HepG2 (cell line): ENCODE measurements around the gene ABCG4. TPM values are rescaled to one million over a fixed set of nuclear protein-coding genes. Genes with fewer than 3 reads are reported as not detected.
"Not testable (repeated sequence)": the region's sequence is repeated elsewhere in the genome, so short reads cannot be mapped to it uniquely, and the experiment has no call there.

Experiments used
- ATAC-seq: fragments of 200-7000 bp; cut with Tn5 transposase; 3 replicates; pipeline ENCODE4 v1.9.1; 2020; ENCODE audit warnings: mild to moderate bottlenecking, moderate library complexity
- BruUV-seq: library from RNA; stranded (reverse); fragments of 400-500 nt; replicated peaks from 2 replicates; lab custom pipeline; 2021; lab: Mats Ljungman, UMichigan
- CTCF ChIA-PET: fragments of 300-600 bp; formaldehyde crosslinking; extraction: SDS; loops from one replicate; lab custom pipeline; 2021; ENCODE audit warnings: low total read pairs, inconsistent platforms, low intra/inter-chr PET ratio; lab: Yijun Ruan, JAX
- POLR2A ChIA-PET: fragments of 350-600 bp; sonication (Branson Sonifier 250); formaldehyde crosslinking; loops from one replicate; lab custom pipeline; 2020; ENCODE audit warnings: antibody characterized with exemption, inconsistent platforms; lab: Yijun Ruan, JAX
- DNase-seq: peaks from one replicate; pipeline ENCODE4 v3.0.0-alpha.2; 2015; ENCODE audit warnings: low spot score
- FAIRE-seq: peaks from 3 replicates; lab custom pipeline; 2011; peaks lifted over from hg19 to GRCh38; lab: Jason Lieb, UNC
- H2AFZ ChIP-seq: one replicate; pipeline ENCODE4 v1.6.1; 2011; ENCODE audit warnings: low read length, inconsistent platforms
- H3K27ac ChIP-seq: fragments of 300-600 bp; 3 replicates; pipeline ENCODE4 v1.8.0; 2011; ENCODE audit warnings: mixed run types, mild to moderate bottlenecking, mixed read lengths, low read length, inconsistent platforms; ENCODE audit not compliant: insufficient read depth; ENCODE audit errors: extremely low read length
- H3K27me3 ChIP-seq, 2 experiments: fragments of 200-600 bp in 1 of 2; 2 replicates in 1 of 2; 3 replicates in 1 of 2; pipeline versions ENCODE4 v1.6.0 to v1.8.0; 2011; ENCODE audit warnings: low read length in 2 of 2, mild to moderate bottlenecking in 2 of 2, moderate library complexity in 2 of 2, inconsistent platforms in 1 of 2; ENCODE audit not compliant: insufficient read depth in 2 of 2, control insufficient read depth in 1 of 2
- H3K36me3 ChIP-seq, 2 experiments: fragments of 200-600 bp in 1 of 2; replicated peaks in 1 of 2; 2 replicates in 1 of 2; 3 replicates in 1 of 2; pipeline versions ENCODE4 v1.5.1 to v1.8.0; 2011; ENCODE audit warnings: low read length in 2 of 2, inconsistent platforms in 1 of 2; ENCODE audit not compliant: insufficient read depth in 2 of 2, control insufficient read depth in 1 of 2
- H3K4me1 ChIP-seq: 2 replicates; pipeline ENCODE4 v1.5.1; 2012; ENCODE audit warnings: low read length, inconsistent platforms; ENCODE audit not compliant: insufficient read depth
- H3K4me2 ChIP-seq: 2 replicates; pipeline ENCODE4 v1.6.0; 2011; ENCODE audit warnings: low read depth, low read length, inconsistent platforms
- H3K4me3 ChIP-seq, 3 experiments: fragments of 200-600 bp in 1 of 3; sonication (generic), shearing (Covaris generic) in 1 of 3; replicated peaks in 1 of 3; 2 replicates each; pipeline ENCODE4 v1.5.1; 2011 to 2016; ENCODE audit warnings: low read length in 3 of 3, inconsistent platforms in 2 of 3, low read depth in 2 of 3, mild to moderate bottlenecking in 2 of 3, control low read depth in 1 of 3, mixed read lengths in 1 of 3; ENCODE audit not compliant: insufficient read depth in 1 of 3
- H3K79me2 ChIP-seq: one replicate; pipeline ENCODE4 v1.6.1; 2011; ENCODE audit warnings: low read length, inconsistent platforms; ENCODE audit not compliant: insufficient read depth
- H3K9ac ChIP-seq: 2 replicates; pipeline ENCODE4 v1.6.0; 2011; ENCODE audit warnings: mild to moderate bottlenecking, low read depth, low read length, inconsistent platforms; ENCODE audit not compliant: insufficient read depth
- H3K9me3 ChIP-seq: 2 replicates; pipeline ENCODE4 v1.5.1; 2012; ENCODE audit warnings: mild to moderate bottlenecking, low read length
- H4K20me1 ChIP-seq: 2 replicates; pipeline ENCODE4 v1.6.0; 2011; ENCODE audit warnings: inconsistent platforms, mild to moderate bottlenecking, low read length, moderate library complexity; ENCODE audit not compliant: insufficient read depth
- EP300 ChIP-seq, 3 experiments: sonication (generic) in 1 of 3; formaldehyde crosslinking in 1 of 3; IDR thresholded peaks; 2 replicates each; pipeline versions ENCODE4 v1.5.1 to v1.6.1; 2011 to 2020; ENCODE audit warnings: low read depth in 2 of 3, low read length in 2 of 3, borderline replicate concordance in 1 of 3, improper control_type of control experiment in 1 of 3, mild to moderate bottlenecking in 1 of 3, missing genetic modification reagents in 1 of 3, moderate library complexity in 1 of 3
- FOSL1 ChIP-seq: sonication (generic); formaldehyde crosslinking; IDR thresholded peaks from 2 replicates; pipeline ENCODE4 v1.9.0; 2021; ENCODE audit warnings: missing genetic modification reagents, borderline replicate concordance
- FOXA3 ChIP-seq: IDR thresholded peaks from 2 replicates; pipeline ENCODE4 v1.6.1; 2016; ENCODE audit warnings: missing genetic modification reagents, missing compliant biosample characterization
- FOXP1 ChIP-seq, 2 experiments: fragments of 450-650 bp in 1 of 2; IDR thresholded peaks; 2 replicates each; pipeline ENCODE4 v1.6.1; 2017 to 2018; ENCODE audit warnings: antibody characterized with exemption in 1 of 2
- GATAD2A ChIP-seq: IDR thresholded peaks from 2 replicates; pipeline ENCODE4 v1.6.1; 2016
- HDAC2 ChIP-seq: sonication (generic); formaldehyde crosslinking; IDR thresholded peaks from 2 replicates; pipeline ENCODE4 v1.4.0; 2020; ENCODE audit warnings: missing genetic modification reagents
- HMG20A ChIP-seq: IDR thresholded peaks from 2 replicates; pipeline ENCODE4 v1.6.1; 2016; ENCODE audit warnings: borderline replicate concordance
- JUN ChIP-seq: sonication (generic); formaldehyde crosslinking; IDR thresholded peaks from 2 replicates; pipeline ENCODE4 v1.4.0; 2020; ENCODE audit warnings: mild to moderate bottlenecking, missing genetic modification reagents
- KDM2A ChIP-seq: sonication (generic); formaldehyde crosslinking; IDR thresholded peaks from 2 replicates; pipeline ENCODE4 v1.4.0; 2020; ENCODE audit warnings: low read depth, missing genetic modification reagents, borderline replicate concordance
- MAFF ChIP-seq: IDR thresholded peaks from 2 replicates; pipeline ENCODE4 v1.6.1; 2011; ENCODE audit warnings: low read depth, low read length, improper control_type of control experiment
- MIER3 ChIP-seq: IDR thresholded peaks from 2 replicates; pipeline ENCODE4 v1.6.1; 2016; ENCODE audit warnings: missing compliant biosample characterization, borderline replicate concordance
- NFE2L2 ChIP-seq: fragments of 150-350 bp; IDR thresholded peaks from 2 replicates; pipeline ENCODE4 v1.6.1; 2014; ENCODE audit warnings: low read length
- PHF21A ChIP-seq: sonication (generic); formaldehyde crosslinking; IDR thresholded peaks from 2 replicates; pipeline ENCODE4 v1.5.0; 2020; ENCODE audit warnings: mild to moderate bottlenecking, missing genetic modification reagents
- RARA ChIP-seq: IDR thresholded peaks from 2 replicates; pipeline ENCODE4 v1.6.1; 2016; ENCODE audit warnings: missing genetic modification reagents, missing compliant biosample characterization
- RXRA ChIP-seq: sonication (generic); formaldehyde crosslinking; IDR thresholded peaks from 2 replicates; pipeline ENCODE4 v1.5.1; 2020; ENCODE audit warnings: missing genetic modification reagents
- RXRB ChIP-seq: IDR thresholded peaks from 2 replicates; pipeline ENCODE4 v1.6.1; 2016; ENCODE audit warnings: borderline replicate concordance, missing genetic modification reagents, missing compliant biosample characterization
- SAP130 ChIP-seq: IDR thresholded peaks from 2 replicates; pipeline ENCODE4 v1.6.1; 2016; ENCODE audit warnings: low read depth
- SOX13 ChIP-seq, 3 experiments: fragments of 450-650 bp in 1 of 3; sonication (generic) in 1 of 3; formaldehyde crosslinking in 1 of 3; IDR thresholded peaks in 2 of 3; conservative IDR thresholded peaks in 1 of 3; 2 replicates each; pipeline versions ENCODE4 v1.5.0 to v1.6.1; 2016 to 2020; ENCODE audit warnings: antibody characterized with exemption in 1 of 3, mild to moderate bottlenecking in 1 of 3, missing compliant biosample characterization in 1 of 3, missing genetic modification reagents in 1 of 3, moderate library complexity in 1 of 3
- SOX5 ChIP-seq: IDR thresholded peaks from 2 replicates; pipeline ENCODE4 v1.6.1; 2016; ENCODE audit warnings: borderline replicate concordance
- ZKSCAN1 ChIP-seq: fragments of 150-350 bp; IDR thresholded peaks from 2 replicates; pipeline ENCODE4 v1.6.1; 2014; ENCODE audit warnings: low read length
- ZKSCAN8 ChIP-seq: IDR thresholded peaks from 2 replicates; pipeline ENCODE4 v1.6.1; 2016; ENCODE audit warnings: borderline replicate concordance, missing genetic modification reagents, missing compliant biosample characterization
- ZMYM2 ChIP-seq: sonication (generic); formaldehyde crosslinking; IDR thresholded peaks from 2 replicates; pipeline ENCODE4 v1.8.0; 2022; ENCODE audit warnings: mild to moderate bottlenecking, missing genetic modification reagents
- ZNF205 ChIP-seq: IDR thresholded peaks from 2 replicates; pipeline ENCODE4 v1.6.1; 2018; ENCODE audit warnings: missing biosample characterization, missing genetic modification reagents
- ZNF792 ChIP-seq: IDR thresholded peaks from 2 replicates; pipeline ENCODE4 v1.6.1; 2016
- ZSCAN9 ChIP-seq: IDR thresholded peaks from 2 replicates; pipeline ENCODE4 v1.6.1; 2016; ENCODE audit warnings: borderline replicate concordance
- WGBS: methylation state at CpG from one replicate; pipeline ENCODE4 v1.1.6; 2017; ENCODE audit warnings: low lambda C conversion rate; 5-methylcytosine and 5-hydroxymethylcytosine counted together
- in situ Hi-C: cut with HindIII; loops from 2 replicates; pipeline ENCODE4 v1.10.0; 2017; ENCODE audit warnings: low pct_unique_long_range_greater_than_20kb; ENCODE audit not compliant: extremely low pct_ligation_motif_present
- intact Hi-C: fragments of 100-400 bp; cut with micrococcal nuclease; formaldehyde crosslinking; loops from one replicate; pipeline ENCODE4 v1.10.0; 2022; ENCODE audit not compliant: unreplicated experiment
- polyA plus RNA-seq, 8 experiments: library from polyadenylated mRNA; depleted of rRNA in 3 of 8; stranded (reverse) in 7 of 8; unstranded in 1 of 8; fragments of >200 nt; fragmentation: Illumina TruSeq in 4 of 8; extraction: Trizol in 4 of 8; gene quantifications; 2 replicates each; pipeline versions ENCODE4 v1.2.1 to v1.2.3, GENCODE V29; 2011 to 2016; ENCODE audit warnings: low read depth in 4 of 8, missing spikeins in 1 of 8, mixed read lengths in 1 of 8; ENCODE audit not compliant: insufficient read depth in 1 of 8
- total RNA-seq, 5 experiments: library from RNA; depleted of rRNA; stranded (reverse); fragments of >200 nt; fragmentation: Illumina TruSeq; extraction: Trizol; gene quantifications; 2 replicates each; pipeline ENCODE4 v1.2.3, GENCODE V29; 2016; ENCODE audit warnings: low read depth in 1 of 5
- TF ChIP-seq, protein P1 (sequence below): sonication (generic); formaldehyde crosslinking; IDR thresholded peaks from 2 replicates; pipeline ENCODE4 v1.8.0; 2022; ENCODE audit warnings: mild to moderate bottlenecking, missing genetic modification reagents; ENCODE audit not compliant: insufficient replicate concordance

ABCG4 gene
- total and polyA plus RNA-seq, 2 of the 13 experiments (the other 11 are each of a cell fraction or from before 2014, with no cell fraction given) = not detected

DNA sequence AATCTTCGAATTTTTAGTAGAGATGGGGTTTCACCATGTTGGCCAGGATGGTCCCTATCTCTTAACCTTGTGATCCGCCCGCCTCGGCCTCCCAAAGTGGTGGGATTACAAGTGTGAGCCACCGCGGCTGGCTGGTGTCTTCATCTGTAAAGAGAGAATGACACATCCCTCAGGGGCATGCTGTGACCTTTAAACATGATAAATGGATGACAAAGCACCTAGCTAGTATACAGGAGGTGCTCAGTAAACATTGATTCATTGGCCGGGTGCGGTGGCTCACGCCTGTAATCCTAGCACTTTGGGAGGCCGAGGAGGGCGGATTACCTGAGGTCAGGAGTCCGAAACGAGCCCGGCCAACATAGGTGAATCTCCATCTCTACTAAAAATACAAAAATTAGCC lies 42.4 kb downstream of the ABCG4 start:
- intact Hi-C loops; CTCF ChIA-PET; H3K36me3 ChIP-seq; H3K4me3 ChIP-seq; H3K9ac ChIP-seq; H4K20me1 ChIP-seq; H2AFZ ChIP-seq; H3K4me2 ChIP-seq; H3K27ac ChIP-seq; H3K79me2 ChIP-seq; FAIRE-seq; H3K9me3 ChIP-seq; BruUV-seq; TF ChIP-seq SOX13 (IDR thresholded peaks at IDR 0.05); FOXP1 (IDR thresholded peaks at IDR 0.05); EP300 (CRISPR knock-in tag; IDR thresholded peaks at IDR 0.05; ENCODE audit: borderline replicate concordance): not testable (repeated sequence)
- POLR2A ChIA-PET = interaction anchor here (0.9 to 1.2 kb wide), 2 partner anchors 21 to 22 kb away, joined by 3 to 8 read pairs; partner anchors contain the start of gene NLRX1
- 1% methylated on average over 14 of the region's 14 CpGs for WGBS
- DNase-seq = peak; percentile 67
- in situ Hi-C loops = loop anchor here (10.0 kb wide), 1 partner anchor 284 kb away; no protein-coding TSS in a partner anchor
- peaks cover 34% of the 10 kb centered on the region for H3K4me1 ChIP-seq
- peaks cover 3 to 16% of the 10 kb centered on the region in 2 experiments for H3K27me3 ChIP-seq
- peak; percentile 37 for ATAC-seq
- TF ChIP-seq MIER3 (CRISPR knock-in tag) = 0 out of 2 replicates have a peak, but pooled peaks have one; percentile 34
- TF ChIP-seq ZMYM2 (CRISPR knock-in tag) = peak; percentile 70; the same call in 1 of the 2 replicates
- TF ChIP-seq SOX13 (CRISPR knock-in tag; conservative IDR thresholded peaks at IDR 0.05 in 1 of 2, IDR thresholded peaks at IDR 0.05 in 1 of 2) = peak in 1 of 2 experiments; percentile 36; a peak in 1 of 4 replicates
- TF ChIP-seq ZNF792 (CRISPR knock-in tag) = peak; percentile 24; the same call in 1 of the 2 replicates
- TF ChIP-seq JUN (CRISPR knock-in tag) = 0 out of 2 replicates have a peak, but pooled peaks have one; percentile 20
- peak; percentile 57 for TF ChIP-seq FOXP1 (CRISPR knock-in tag; IDR thresholded peaks at IDR 0.05)
- TF ChIP-seq KDM2A (CRISPR knock-in tag) = 0 out of 2 replicates have a peak, but pooled peaks have one; percentile 23
- peak; percentile 33; the same call in 1 of the 2 replicates for TF ChIP-seq HDAC2 (CRISPR knock-in tag)
- peak; percentile 47; the same call in 1 of the 2 replicates for TF ChIP-seq NFE2L2
- peak; percentile 43; the same call in 1 of the 2 replicates for TF ChIP-seq ZSCAN9 (CRISPR knock-in tag)
- TF ChIP-seq, protein P1, sequence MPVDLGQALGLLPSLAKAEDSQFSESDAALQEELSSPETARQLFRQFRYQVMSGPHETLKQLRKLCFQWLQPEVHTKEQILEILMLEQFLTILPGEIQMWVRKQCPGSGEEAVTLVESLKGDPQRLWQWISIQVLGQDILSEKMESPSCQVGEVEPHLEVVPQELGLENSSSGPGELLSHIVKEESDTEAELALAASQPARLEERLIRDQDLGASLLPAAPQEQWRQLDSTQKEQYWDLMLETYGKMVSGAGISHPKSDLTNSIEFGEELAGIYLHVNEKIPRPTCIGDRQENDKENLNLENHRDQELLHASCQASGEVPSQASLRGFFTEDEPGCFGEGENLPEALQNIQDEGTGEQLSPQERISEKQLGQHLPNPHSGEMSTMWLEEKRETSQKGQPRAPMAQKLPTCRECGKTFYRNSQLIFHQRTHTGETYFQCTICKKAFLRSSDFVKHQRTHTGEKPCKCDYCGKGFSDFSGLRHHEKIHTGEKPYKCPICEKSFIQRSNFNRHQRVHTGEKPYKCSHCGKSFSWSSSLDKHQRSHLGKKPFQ (CRISPR knock-in tag) = peak; percentile 92
- TF ChIP-seq RXRA (CRISPR knock-in tag) = peak; percentile 47; the same call in 1 of the 2 replicates
- peak; percentile 40; the same call in 1 of the 2 replicates for TF ChIP-seq SOX5 (CRISPR knock-in tag)
- peak; percentile 51; the same call in 1 of the 2 replicates for TF ChIP-seq FOSL1 (CRISPR knock-in tag)
- 0 out of 2 replicates have a peak, but pooled peaks have one; percentile 70 for TF ChIP-seq ZNF205 (CRISPR knock-in tag)
- 0 out of 2 replicates have a peak, but pooled peaks have one; percentile 4 for TF ChIP-seq MAFF
- TF ChIP-seq EP300 (IDR thresholded peaks at IDR 0.05; ENCODE audit: low read depth in 2 of 2, low read length in 2 of 2) = peak in 1 of 2 experiments; percentile 39; a peak in 1 of 4 replicates
- TF ChIP-seq RARA (CRISPR knock-in tag) = peak; percentile 35; the same call in 1 of the 2 replicates
- peak; percentile 58 for TF ChIP-seq GATAD2A (CRISPR knock-in tag)
- 0 out of 2 replicates have a peak, but pooled peaks have one; percentile 11 for TF ChIP-seq PHF21A (CRISPR knock-in tag)
- TF ChIP-seq SAP130 (CRISPR knock-in tag) = peak; percentile 65
- TF ChIP-seq ZKSCAN1 = 0 out of 2 replicates have a peak, but pooled peaks have one; percentile 19
- TF ChIP-seq RXRB (CRISPR knock-in tag) = peak; percentile 76
- TF ChIP-seq FOXA3 (CRISPR knock-in tag) = peak; percentile 79
- peak; percentile 49; the same call in 1 of the 2 replicates for TF ChIP-seq HMG20A (CRISPR knock-in tag)
- peak; percentile 99 for TF ChIP-seq ZKSCAN8 (CRISPR knock-in tag)
